ENCODE data around the gene RALGAPA2. TPM values are rescaled to one million over a fixed set of nuclear protein-coding genes. Genes with fewer than 3 reads are reported as not detected.

The RALGAPA2 gene
- total RNA-seq, 1 donor = 5.6 TPM

GRCh38 chr20:20712004-20712473, 405 bp downstream of the RALGAPA2 start:
- H3K4me3 ChIP-seq (ENCODE audit: low read depth, low read length) = peak overlapping the region; percentile 82
- DNase-seq (ENCODE audit: low read depth) = no peak
- no peak for TF ChIP-seq CTCF (IDR thresholded peaks at IDR 0.05; ENCODE audit: insufficient read depth, low read depth, low read length)

- no peak for DNase-seq (ENCODE audit: low read depth)
- no peak for TF ChIP-seq CTCF (IDR thresholded peaks at IDR 0.05; ENCODE audit: insufficient read depth, low read depth, low read length)
- peak overlapping the region; percentile 82 for H3K4me3 ChIP-seq (ENCODE audit: low read depth, low read length)
Measured at GRCh38 chr20:20711413-20711812, 1.0 kb downstream of the RALGAPA2 start.

GRCh38 chr20:20710443-20711315, 1.8 kb downstream of the RALGAPA2 start:
- no peak for TF ChIP-seq CTCF (IDR thresholded peaks at IDR 0.05; ENCODE audit: insufficient read depth, low read depth, low read length)
- no peak for DNase-seq (ENCODE audit: low read depth)
- no peak overlapping the region for H3K4me3 ChIP-seq (ENCODE audit: low read depth, low read length)

- H3K4me3 ChIP-seq (ENCODE audit: low read depth, low read length) = no peak overlapping the region
- no peak for TF ChIP-seq CTCF (IDR thresholded peaks at IDR 0.05; ENCODE audit: insufficient read depth, low read depth, low read length)
- DNase-seq (ENCODE audit: low read depth) = no peak
Measured at GRCh38 chr20:20709887-20710286, 2.6 kb downstream of the RALGAPA2 start.

GRCh38 chr20:20706285-20706684, 6.2 kb downstream of the RALGAPA2 start:
- H3K4me3 ChIP-seq (ENCODE audit: low read depth, low read length) = no peak overlapping the region
- DNase-seq (ENCODE audit: low read depth) = no peak
- no peak for TF ChIP-seq CTCF (IDR thresholded peaks at IDR 0.05; ENCODE audit: insufficient read depth, low read depth, low read length)

- TF ChIP-seq CTCF (IDR thresholded peaks at IDR 0.05; ENCODE audit: insufficient read depth, low read depth, low read length) = no peak
- H3K4me3 ChIP-seq (ENCODE audit: low read depth, low read length) = no peak overlapping the region
- DNase-seq (ENCODE audit: low read depth) = no peak
Measured at GRCh38 chr20:20702330-20703245, 9.9 kb downstream of the RALGAPA2 start.
